Mucosa of gallbladder (tissue), 1 donor: ENCODE data around the gene PPY. TPM values are rescaled to one million over a fixed set of nuclear protein-coding genes. Genes with fewer than 3 reads are reported as not detected.
"Not testable (repeated sequence)": the region's sequence is repeated elsewhere in the genome, so short reads cannot be mapped to it uniquely, and the experiment has no call there.

Source experiments
- DNase-seq: peaks from one replicate; pipeline ENCODE4 v3.0.0-alpha.2; 2020; ENCODE audit warnings: low spot score
- total RNA-seq: library from RNA; stranded (reverse); gene quantifications from one replicate; pipeline ENCODE4 v1.2.1, GENCODE V29; 2021
- donor health status: DM: no; HTN: no; CAD: no.

Gene PPY, protein sequence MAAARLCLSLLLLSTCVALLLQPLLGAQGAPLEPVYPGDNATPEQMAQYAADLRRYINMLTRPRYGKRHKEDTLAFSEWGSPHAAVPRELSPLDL
- not detected for total RNA-seq

DNA sequence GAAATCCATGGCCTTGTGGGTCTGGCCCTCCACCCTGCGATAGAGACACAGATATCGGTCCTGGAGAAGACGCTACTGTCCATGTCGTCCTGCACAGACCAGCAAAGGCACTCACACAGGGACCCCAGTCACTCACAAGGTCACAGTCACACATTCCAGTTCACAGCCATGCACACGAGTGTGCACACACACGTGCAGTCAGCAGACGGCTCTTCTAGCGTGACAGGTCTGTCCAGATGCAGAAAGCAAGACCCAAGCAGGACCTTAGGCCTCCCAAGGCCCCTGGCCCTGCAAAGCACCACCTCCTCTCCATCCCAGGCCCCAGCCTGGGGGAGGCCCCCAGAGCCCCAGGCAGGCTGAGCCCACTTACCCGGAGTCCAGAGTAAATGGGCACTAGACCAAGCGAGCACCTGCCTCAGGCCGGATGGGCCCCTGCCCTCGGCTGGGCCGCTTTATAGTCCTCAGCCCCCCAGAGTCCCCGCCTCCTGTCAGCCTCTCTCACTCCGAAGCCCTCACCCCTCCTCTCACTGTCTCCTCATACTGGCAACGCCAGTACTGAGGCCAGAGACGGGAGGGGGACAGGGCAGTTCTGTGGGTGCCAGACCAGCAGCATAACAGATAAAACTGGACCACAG, at the start of gene PPY:
TSS of gene PPY (minus strand) at position 426 of the 635 bp plus-strand sequence. CDS start 822 bp downstream, outside the sequence.
- DNase-seq = no peak

DNA sequence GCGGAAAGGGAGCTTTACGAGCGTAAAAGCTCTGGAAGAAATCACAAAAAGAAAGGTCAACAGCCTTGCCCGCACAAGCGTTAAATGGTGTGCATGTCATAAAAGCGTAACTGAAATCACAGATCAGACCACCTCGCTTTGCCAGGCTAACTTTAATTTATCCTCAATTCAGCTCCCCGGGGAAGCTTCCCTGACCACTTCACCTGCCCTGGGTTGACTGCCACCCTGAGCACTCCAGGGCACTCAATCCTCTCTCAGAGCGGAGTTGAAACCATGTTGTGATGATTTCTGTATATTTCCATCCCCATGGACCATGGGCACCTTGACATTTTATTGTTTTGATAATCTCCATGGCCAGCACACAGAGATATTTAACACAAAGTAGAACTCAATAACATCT, 46.0 kb upstream of the PPY start:
- DNase-seq = no peak

DNA sequence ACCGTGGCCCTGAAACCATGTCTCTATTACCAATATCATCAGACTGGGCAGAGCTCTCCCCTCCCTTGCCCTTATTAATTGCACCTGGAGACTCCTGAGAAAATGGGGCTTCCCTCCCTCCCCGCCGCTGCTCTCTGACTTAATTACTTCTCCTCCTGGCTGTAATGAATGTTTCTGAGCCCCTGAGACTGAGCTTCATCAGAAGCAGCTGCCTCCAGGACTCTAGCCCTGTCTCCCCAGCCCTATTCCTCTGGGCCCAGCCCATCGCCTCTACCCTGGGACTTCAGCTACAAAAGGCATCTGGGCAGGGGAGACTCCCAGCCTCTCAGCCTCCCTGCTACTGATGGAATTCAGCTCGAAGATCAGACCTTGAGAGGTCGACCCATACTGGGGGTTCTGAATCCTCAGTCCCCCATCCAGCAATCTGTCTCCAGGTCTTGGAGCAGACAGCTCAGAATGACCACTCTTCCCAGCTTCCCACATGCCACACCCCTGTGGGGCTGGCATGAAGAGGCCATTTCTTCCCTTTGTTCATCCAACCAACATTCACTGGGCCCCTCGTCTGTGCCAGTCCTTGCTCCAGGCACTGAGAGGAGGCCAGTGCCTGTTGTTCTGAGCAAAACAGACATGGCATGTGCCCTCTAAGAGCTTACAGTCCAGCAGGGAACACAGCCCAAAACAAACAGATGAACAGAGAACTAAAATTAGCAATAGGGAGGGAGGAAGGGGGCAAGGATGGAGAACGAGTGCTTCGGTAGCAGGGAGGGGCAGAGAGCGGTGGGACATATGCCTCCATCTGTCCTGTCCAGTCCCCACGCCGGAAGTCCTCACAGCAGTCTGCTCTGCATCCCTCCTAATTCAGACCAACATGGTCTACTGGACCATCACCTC, 45.1 kb upstream of the PPY start:
- DNase-seq = no peak

DNA sequence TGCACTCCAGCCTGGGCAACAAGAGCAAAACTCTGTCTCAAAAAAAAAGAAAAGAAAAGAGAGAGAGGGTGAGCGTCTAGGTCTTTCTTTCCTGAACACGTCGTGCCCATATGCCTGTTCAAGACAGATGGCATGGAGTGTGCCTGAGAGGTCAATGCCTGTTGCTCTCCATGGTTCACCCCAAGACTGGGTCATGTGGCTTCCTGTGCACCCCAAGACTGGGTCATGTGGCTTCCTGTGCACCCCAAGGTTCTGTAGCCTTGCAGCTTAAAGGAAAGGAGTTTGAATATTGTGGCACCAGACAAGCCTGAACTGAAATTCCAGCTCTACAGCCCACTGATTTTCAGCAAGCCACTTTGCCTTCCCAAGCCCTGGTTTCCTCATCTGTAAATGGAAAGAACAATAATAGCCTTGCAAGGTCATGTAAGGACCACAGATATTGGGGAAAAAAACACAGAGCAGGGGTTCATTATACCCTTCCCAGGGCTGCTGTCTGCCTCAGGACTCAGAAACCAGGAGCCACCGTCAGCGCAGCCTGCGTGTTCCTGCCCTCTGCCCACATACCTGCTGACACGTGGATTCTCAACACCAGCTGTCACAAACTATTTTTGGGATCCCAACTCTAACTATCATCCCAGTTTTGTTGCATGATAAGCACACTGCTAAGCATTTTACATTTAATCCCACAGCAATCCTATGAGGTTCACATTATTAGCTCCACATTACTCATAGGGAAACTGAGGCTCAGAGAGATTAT, 44.1 kb upstream of the PPY start:
- no peak for DNase-seq

DNA sequence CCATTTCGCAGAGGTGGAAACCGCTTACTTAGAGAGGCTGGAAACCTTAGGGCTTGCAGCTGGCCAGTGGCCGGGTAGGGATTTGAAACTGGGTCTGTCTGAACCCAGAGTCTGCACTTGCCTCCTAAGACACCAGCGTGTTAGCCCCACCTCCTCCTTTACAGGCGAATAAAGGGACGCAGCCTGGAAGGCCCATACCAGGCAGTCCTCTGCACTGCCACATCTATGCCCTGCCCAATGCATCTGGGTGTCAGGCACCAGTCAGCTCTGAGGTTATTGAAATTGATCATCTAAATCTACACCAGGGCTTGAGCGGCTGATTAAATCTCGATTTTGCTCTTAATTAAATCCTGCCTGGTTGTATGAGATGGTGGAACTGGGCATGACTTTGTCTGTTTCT, 42.2 kb upstream of the PPY start:
- DNase-seq = no peak

DNA sequence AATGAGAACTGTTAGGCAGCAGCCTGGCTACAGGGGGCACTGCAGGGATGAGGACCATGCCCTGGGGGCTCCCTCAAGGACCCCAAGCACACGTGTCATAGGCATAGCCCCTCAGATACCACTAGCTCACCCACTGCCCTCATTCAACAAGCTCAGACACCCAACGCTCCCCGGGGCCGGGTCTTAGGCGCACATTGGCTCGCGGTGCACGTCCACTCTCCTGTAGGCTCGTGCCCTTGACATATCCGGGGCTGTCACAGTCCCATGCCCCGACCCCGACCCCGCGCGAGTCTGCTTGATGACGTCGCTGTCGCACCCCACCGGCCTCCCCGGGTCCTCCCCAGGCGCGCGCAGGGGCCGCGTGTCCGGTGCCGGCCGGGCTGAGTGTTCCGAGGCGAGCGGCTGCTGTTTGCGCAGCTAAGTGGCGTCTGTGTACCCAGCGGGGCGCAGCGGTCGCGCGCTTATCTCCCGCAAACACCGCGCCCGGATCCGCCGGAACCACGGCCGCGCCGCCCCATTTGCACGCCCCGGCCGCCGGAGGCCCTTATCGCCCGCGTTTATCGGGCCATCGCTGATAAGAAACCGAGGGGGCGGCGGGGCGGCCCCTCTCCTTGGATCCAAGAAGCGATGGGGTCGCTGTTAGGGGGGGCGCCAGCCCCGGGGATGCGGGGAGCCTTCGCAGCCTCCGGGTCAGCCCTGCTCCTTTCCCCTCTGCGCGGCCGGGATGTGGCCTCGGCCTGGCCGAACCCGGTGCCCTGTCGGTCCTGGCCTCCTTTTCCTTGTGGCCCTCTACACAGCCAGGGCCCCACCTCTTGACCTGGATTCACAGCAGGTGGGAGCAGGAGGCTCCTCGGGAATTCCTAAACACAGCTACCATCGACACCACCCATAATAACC, 41.5 kb upstream of the PPY start:
- peak; percentile 16 for DNase-seq

DNA sequence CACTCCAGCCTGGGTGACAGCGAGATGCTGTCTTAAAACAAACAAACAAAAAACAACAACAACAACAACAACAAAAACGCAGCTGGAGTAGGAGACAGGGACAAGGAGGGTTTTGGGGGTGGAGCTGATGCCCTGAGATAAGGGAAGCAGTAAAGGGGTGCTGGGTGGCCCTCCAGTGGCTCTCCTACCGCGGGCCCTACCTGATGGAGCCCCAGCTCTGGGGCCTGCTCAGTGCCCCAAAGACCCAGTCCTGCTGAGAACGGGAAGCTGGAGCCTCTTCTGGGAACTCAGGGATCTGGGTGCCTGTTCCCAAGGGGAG, 40.9 kb upstream of the PPY start:
- no peak for DNase-seq

DNA sequence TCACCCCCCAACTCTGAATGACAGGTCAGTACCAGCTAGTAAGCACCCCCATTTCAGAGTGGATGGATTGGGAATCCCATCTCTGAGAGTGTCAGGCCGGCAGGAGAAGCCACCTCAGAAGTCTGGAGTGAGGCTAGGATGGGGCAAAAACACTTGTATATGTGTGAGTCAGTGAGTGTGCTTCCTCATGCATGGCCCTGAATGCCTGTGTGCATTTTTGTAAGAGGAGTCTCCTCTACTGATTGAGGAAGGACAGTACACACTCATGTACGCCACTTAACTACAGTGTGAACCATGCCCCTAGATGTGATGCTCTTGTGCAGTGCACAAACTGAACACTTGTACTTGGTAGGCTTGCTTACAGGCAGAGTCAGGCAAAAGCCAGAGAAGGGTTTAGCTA, 39.9 kb upstream of the PPY start:
- DNase-seq = no peak

DNA sequence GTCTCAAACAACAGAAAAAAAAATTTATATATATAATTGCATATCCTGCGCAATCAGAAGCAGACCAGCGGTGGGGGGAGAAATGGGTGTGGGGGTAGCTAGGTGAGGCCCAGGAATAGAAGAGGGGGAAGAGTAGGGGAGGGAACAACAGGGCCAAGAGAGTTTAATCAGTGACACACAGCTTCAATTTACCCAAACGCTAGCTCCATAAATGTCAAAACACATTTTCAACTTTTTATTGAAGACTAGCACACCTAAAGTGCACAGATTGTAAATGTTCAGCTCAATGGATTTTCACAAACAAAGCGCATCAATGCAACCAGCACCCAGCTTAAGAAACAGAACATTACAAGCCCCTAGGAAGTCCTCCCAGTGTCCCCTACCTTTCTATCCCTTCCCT, 37.4 kb upstream of the PPY start:
- DNase-seq = no peak

DNA sequence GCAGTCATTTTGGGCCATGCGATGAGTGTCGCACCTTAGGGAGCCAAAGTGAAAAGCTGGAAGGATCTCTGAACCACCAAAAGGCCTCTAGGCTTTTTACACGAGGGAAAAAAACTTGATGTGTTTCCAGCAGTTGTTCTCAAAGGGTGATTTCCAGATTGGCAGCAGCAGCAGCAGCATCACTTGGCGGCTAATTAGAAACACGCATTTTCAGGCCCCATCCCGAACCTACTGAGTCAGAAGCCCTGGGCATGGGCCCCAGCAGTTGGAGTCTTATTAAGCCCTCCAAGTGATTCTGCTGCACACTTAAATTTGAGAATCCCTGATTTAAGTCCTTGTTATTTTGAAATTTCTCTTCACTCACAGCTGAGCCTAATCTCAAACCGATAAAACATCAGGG, 36.7 kb upstream of the PPY start:
- DNase-seq = no peak

DNA sequence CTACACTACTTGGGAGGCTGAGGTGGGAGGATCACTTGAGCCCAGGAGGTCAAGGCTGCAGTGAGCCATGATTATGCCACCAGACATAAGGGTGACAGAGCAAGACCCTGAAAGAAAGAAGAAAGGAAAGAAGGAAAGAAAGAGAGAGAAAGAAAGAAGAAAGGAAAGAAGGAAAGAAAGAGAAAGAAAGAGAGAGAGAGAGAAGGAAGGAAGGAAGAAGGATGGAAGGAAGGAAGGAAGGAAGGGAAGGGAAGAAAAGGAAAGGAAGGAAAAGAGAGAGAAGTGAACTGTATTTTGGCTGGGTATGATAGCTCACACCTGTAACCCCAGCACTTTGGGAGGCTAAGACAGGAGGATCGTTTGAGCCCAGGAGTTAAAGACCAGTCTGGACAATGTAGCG, 35.8 kb upstream of the PPY start:
- DNase-seq = no peak

DNA sequence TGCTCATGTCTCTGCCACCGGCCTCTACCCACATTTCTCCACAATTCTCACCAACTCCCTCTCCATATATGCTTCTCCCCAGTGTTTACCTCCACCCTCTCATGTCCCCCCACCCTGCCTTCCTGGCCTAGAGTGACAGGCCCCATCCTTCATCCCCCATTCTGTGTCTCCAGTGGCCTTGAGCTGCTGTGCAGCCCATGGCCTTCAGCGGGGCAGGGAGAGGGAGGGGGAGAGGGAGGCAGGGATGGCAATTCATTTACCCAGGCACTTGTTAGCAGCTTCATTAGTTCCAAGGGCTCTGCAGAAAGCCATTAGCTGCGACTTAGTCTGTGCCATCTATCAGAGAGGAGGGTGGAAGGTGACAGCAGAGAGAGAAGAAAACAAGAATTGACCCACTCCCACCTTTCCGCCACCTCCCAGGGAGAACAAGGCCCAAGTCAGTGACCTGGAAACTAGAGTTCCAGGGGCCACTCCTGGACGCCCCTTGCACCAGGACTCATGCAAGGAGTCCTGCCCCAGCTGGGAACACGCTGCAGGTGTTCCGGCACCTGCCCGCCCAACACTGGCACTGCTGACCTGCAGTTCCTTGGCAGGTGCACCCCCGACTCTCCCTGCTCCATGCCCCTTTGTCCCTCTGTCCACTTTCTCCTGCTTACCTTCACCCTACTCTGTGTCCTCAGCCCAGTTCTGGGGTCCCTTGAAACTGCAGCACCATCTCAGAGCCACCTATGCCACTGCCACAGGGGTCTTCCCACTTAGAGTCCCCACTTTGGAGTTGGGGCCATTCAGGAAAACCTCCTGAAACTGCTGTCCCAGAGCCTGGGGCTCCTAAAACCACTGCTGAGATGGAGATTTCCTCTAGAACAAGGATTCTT, 34.9 kb upstream of the PPY start:
- DNase-seq = no peak

DNA sequence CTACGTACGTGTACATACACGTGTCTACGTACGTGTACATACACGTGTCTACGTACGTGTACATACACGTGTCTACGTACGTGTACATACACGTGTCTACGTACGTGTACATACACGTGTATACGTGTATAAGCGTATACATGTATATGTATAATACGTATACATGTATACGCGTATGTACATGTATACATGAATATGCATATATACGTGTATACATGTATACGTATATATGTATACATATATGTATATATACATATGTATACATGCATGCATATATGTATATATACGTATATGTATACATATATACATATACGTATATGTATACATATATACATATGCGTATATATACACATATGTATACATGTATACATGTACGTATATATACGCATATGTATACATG, 33.6 kb upstream of the PPY start:
- DNase-seq = no peak

DNA sequence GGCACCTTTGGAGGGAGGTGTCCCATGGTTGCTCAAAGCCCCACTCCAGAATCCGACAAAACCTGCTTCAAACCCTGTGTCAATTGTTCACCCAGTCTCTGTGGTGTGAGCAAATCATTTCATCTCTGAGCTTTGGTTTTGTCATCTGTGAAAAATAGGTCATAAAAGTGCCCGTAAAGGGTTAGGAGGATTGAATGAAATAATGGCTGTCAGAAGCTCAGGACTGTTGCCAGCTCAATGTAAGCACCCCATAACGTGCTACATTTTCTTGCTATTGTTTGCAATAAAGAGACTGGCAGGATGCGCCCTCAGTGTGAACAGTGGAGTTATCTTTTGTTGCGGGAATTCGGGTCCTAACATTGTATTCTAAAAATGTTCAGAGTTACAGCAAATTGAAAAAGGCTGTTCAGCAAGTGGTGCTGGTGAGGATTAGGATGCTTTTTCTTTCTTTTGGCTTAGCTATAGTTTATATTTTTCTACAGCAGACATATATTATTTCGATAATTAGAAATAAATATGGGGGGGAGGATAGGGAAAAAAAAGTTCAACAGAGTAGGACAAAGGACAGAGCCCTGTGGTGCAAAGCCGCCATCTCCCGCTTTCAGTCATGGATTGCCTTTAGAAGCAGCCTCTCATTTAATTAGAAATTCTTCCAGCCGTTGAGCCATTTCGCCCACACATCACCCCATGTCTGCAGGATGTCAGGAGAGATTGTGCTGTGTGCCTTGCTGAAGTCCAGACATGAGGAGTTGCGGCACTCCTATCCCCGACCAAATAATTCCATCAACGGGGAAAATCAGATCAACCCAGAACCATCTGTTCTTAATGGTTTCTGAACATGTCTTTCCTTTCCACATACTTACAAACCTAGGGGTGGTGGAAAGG, 32.3 kb upstream of the PPY start:
- DNase-seq = no peak

DNA sequence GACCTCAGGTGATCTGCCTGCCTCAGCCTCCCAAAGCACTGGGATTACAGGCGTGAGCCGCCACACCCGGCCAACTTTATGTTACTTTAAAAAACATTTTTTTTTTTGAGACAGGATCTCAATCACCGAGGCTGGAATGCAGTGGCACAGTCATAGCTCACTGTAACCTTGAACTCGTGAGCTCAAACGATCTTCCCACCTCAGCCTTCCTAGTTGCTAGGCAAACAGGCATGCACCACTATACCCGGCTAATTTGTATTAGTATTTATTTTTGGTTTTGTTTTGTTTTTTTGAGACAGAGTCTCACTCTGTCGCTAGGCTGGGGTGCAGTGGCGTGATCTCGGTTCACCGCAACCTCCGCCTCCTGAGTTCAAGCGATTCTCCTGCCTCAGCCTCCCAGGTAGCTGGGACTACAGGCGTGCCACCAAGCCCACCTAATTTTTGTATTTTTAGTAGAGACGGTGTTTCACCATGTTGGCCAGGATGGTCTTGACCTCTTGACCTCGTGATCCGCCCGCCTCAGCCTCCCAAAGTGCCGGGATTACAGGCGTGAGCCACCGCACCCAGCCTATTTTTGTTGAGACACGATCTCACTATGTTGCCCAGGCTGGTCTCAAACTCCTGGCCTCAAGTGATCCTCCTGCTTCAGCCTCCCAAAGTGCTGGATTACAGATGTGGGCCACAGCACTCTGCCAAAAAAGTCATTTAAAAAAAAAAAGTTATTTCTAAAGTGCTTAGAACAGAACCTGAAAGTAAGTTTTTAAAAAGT, 30.4 kb upstream of the PPY start:
- not testable (repeated sequence) for DNase-seq

DNA sequence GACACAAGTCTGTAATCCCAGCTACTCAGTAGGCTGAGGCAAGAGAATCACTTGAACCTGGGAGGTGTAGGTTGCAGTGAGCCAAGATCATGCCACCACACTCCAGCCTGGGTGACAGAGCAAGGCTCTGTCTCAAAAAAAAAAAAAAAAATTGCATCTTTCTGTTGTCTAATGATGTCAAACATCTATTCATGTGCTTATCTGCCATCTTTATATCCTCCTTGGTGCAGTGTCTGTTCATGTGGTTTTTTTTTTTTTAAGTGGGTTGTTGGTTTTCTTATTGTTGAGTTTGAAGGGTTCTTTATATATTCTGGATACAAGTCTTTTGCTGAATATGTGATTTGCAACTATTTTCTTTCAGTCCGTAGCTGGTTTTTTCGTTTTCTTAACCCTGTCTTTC, 29.2 kb upstream of the PPY start:
- not testable (repeated sequence) for DNase-seq

DNA sequence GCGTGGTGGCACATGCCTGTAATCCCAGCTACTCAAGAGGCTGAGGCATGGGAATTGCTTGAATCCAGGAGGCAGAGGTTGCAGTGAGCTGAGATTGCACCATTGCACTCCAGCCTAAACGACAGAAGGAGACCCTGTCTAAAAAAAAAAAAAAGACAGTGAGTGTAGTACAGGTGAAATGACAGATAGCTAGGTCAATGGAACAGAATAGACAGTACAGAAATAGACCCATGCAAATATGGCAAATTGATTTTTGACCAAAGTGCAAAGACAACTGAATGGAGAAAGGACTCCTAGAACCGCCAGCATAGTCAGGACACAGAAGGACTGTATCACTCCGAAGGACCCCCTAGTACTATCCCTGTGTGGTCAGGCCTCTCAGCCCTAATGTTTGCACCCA, 28.1 kb upstream of the PPY start:
- DNase-seq = no peak

DNA sequence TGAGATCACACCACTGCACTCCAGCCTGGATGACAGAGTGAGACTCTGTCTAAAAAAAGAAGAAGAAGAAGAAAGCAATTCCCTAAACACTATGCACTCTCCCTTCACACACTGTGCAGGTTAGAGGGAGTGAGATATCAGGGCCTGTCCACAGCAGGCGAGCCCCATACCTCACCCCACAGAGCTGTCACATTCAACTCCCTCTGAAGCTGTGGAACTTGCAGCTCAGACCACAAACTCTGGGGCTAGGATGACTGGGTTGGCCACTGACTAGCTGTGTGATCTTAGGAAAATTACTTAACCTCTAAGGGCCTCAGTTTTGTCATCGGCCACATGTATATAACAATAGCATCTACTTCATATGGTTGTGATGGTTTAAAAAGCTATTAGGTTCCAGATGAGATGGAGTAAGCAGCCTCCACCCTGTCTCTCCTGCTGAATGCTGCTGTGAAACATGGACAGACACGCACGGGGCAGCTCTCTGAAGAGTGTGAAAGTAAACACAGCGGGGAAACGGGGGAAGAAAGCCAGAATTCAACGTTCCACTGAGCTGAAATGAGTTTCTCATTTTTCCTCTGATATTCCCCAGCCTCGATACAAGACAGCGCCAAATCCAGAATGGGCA, 25.1 kb upstream of the PPY start:
- no peak for DNase-seq
